GDM1 (cell line): ENCODE measurements around the gene TMEM270.
"Not testable (repeated sequence)": the region's sequence is repeated elsewhere in the genome, so short reads cannot be mapped to it uniquely, and the experiment has no call there.

Experiments
- DNase-seq: peaks from one replicate; lab custom pipeline; 2025; lab: John Stamatoyannopoulos, UW

TMEM270 gene

DNA sequence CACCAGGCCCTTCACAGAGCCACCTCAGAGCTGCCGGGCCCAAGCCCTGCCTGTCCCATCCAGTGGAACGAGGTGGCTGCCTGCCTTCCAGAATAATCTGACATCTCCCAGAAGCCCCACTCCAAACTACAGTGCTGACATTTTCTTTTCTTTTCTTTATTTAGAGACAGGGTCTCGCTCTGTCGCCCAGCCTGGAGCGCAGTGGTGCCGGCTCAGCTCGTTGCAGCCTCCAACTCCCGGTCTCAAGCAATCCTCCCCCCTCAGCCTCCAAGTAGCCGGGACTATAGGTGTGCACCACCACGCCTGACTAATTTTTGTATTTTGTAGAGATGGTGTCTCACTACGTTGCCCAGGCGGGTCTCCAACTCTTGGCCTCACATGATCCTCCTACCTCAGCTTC lies 346 bp downstream of the TMEM270 start:
- DNase-seq = no peak

DNA sequence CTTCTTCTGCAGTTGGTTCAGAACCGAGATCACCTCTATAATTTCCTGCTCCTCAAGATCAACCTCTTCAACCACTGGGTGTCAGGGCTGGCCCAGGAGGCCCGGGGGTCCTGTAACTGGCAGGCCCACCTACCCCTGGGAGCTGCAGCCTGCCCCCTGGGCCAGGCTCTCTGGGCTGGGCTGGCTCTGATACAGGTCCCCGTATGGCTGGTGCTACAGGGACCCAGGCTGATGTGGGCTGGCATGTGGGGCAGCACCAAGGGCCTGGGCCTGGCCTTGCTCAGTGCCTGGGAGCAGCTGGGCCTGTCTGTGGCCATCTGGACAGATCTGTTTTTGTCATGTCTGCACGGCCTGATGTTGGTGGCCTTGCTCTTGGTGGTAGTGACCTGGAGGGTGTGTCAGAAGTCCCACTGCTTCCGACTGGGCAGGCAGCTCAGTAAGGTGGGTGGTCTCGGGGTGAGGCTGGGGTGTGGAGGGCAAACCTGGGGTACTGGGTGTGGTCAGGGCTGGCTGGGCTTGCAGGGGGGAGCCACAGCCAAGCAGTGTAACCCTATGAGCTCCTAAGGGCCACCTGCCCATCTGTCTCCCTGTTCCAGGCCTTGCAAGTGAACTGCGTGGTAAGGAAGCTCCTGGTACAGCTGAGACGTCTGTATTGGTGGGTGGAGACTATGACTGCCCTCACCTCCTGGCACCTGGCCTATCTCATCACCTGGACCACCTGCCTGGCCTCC lies 4.2 kb downstream of the TMEM270 start:
- DNase-seq = no peak

DNA sequence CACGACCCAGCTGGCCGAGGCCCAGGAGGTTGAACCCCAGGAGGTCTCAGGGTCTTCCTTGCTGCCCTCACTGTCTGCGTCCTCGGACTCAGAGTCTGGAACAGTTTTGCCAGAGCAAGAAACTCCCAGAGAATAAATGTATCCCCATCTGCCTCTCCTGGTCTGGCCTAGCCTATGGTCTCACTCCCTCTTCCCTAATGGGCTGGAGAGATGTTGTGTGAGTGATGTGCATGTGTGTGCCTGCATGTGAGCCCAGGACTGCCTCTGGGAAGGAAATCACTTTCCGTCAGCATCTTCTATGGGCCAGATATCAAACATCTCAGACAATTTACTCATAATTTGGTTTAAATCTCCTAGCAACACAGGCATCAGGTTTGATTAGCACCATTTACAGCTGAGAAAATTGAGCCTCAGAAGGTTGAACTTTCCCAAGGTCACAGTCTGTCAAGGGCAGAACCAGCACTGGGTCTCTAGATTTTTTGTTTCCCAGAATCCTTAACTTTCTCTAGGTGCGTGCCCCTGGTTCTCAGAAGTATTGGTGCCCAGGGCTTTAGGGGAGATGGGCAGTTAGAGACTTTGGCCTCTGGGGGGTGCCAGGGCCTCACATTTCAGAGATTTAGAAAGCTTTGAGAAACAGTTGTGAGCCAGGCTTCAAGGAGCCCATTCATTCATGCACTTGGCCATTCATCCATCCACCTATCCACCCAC lies 4.9 kb downstream of the TMEM270 start:
- DNase-seq = peak; percentile 20

GRCh38 chr7:73866446-73866767 lies 5.4 kb downstream of the TMEM270 start:
- no peak for DNase-seq

DNA sequence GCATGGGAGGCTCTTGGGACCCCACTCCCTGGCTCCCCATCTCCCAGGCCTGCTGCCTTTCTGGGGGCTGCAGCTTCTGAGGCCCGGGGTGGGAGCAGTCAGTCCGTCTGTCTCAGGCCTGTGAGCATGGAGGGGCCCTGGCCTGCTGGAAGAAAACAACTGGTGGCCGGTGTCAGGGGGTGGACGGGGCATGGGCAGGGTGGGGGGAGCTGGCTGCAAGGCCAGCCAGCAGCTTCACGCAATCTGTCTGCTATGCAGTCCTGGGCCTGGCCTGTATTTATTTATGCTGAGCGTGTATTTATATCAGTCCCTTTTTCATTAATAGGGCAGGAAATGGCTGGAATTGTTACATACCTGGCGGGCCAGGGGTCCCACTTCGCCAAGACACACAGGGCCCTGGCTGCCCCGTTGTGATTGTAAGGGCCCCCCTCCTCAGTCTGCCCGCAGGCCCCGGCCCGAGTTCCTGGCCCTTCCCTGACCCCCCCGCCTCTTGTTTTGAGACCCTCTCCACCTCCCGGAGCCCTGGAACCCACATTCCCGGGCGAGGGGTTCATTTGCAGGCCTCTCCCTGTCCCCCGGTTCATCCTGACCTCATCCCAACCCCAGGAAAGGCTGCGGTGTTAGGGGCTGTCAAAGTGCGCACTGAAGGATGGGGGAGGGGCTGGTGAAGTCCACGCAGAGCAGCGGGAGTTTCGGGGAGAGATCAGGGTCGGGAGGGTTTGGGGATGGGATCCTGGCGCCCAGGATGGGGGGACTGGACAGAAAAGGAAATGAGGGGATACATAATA lies 8.2 kb downstream of the TMEM270 start:
- DNase-seq = no peak

DNA sequence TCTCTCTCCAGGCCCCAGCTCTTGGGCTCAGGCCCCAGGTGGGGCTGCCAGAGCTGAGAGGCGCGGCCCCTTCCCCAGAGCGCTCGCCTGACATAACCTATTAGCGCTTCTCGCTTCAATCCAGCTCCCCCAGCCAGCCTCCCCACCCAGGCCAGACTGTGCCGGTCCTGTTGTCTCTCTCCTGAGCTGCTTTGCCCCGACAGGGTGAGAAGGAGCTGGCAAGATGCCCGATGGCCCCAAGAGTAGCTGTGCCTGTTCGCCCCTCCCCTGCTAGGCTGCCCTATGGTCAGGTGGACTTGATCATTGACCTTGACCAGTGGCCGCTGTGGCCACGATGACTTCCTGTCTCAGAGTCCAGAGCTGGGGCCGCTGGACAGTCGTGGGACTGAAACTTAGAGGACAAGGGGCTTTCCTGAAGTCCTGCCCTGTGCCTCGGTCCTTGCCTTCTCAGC lies 9.1 kb downstream of the TMEM270 start:
- DNase-seq = no peak

DNA sequence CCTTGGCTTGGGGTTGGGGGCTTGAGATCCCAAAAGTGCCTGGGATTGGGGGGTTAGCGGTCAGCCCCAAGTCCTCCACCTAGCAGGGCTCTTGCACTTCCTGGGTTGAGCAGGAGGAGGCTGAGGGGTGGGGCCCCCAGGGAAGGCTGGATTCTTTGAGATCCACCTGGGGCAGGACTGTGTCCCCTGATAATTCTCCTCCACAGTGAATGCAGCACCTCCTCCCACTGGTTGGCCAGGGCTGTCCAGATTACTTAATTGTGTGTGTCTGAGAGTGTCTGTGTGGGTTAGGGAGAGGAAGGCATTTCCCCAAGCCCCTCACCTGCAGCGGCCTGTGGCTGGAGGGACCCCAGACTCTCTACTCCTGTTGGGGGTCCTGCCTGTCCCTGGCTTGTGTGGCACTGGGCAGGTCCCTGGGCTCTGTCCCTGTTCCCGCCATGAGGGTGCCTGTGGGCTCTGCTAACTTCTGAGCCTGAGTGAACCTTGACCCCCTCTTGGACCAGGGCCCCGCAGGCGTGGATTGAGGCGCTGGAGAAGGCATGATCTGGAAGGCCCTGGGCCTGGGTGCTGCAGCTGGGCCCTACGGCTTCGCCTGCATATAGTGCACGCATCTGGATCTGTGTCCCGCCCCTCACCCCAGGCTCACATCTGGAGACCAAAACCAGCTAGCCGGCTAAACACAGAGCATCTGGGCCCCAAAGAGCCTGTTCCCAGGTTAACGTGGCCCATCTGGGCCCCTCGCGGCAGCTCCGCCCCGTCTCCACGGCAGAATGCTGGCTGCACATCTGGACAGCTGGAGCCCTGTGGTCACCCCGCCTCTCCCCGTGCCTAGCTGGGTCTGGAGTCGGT lies 10.4 kb downstream of the TMEM270 start:
- no peak for DNase-seq

GRCh38 chr7:73872056-73872908 lies 11.3 kb downstream of the TMEM270 start:
- no peak for DNase-seq

GRCh38 chr7:73876361-73876760 lies 15.4 kb downstream of the TMEM270 start:
- no peak for DNase-seq

- DNase-seq = no peak
These were observed 16.0 kb downstream of the TMEM270 start for GRCh38 chr7:73876973-73877372.

GRCh38 chr7:73879977-73880681 lies 19.2 kb downstream of the TMEM270 start:
- no peak for DNase-seq

GRCh38 chr7:73880755-73881328 lies 19.9 kb downstream of the TMEM270 start:
- DNase-seq = no peak

DNA sequence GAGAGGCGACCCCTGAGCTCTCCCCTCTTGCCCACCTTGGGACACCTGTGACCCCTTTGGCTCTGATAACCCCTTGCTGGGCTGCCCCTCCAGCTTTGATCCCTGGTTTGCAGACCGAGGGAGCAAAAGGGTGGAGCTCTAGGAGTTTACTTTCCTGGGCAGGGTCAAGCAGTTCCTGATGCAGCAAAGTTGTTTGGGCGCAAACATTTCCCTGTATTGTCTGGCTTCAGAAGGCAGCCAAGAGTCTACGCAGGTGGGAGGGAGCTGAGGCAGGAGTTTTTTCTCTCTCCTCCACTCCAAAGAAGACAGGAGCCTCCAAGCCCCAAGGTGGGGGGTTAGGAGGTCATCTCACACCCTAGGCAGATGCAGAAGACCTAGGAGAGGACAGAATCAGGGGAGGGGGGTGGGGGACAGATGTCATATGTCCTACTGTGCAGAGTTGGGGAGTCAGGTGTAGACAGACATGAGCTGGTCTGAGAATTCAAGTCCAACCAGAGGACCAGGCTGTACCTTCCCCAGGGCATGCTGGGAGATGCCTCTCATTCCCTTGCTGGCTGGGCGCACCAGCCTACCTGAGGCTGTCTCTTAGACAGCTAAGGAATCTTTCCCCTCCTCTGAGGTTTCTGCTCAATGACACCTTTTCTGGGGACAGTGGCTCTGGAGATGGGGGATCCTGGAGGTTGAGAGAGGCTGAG lies 20.5 kb downstream of the TMEM270 start:
- DNase-seq = no peak

GRCh38 chr7:73882047-73882402 lies 21.1 kb downstream of the TMEM270 start:
- DNase-seq = no peak

DNA sequence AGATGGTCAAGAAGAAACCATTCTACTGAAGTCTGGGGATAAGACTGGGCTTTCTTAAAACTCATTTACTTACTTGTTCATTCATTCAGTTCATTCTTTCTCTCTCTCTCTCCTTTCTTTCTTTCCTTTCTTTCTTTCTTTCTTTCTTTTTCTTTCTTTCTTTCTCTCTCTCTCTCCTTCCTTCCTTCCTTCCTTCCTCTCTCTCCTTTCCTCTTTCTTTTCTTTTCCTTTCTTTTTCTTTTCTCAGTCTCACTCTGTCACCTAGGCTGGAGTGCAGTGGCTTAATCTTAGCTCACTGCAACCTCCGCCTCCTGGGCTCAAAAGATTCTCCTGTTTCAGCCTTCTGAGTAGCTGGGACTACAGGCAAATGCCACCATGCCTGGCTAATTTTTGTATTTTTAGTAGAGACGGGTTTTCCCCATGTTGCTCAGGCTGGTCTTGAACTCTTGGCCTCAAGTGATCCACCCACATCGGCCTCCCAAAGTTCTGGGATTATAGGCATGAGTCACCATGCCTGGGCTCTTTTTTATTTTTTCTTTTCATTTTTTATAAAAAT lies 24.0 kb downstream of the TMEM270 start:
- not testable (repeated sequence) for DNase-seq

- DNase-seq = no peak
These were observed 24.5 kb downstream of the TMEM270 start for GRCh38 chr7:73885433-73885974.

GRCh38 chr7:73885975-73886798 lies 25.2 kb downstream of the TMEM270 start:
- DNase-seq = peak; percentile 63

GRCh38 chr7:73887762-73888161 lies 26.8 kb downstream of the TMEM270 start:
- no peak for DNase-seq
